Astrocyte of the cerebellum (primary cell): Measurements from ENCODE around the gene TLX3.

ENCODE experiments used
- DNase-seq: peaks from one replicate; pipeline ENCODE4 v3.0.0-alpha.2; 2011; ENCODE audit warnings: low read depth
- H3K4me3 ChIP-seq: 2 replicates; pipeline ENCODE4 v1.5.1; 2011; ENCODE audit warnings: mild to moderate bottlenecking, low read depth, low read length, moderate library complexity
- CTCF ChIP-seq: IDR thresholded peaks from 2 replicates; pipeline ENCODE4 v1.5.1; 2012; ENCODE audit warnings: low read length, low read depth, moderate library complexity, mild to moderate bottlenecking; ENCODE audit errors: missing control alignments
- in situ Hi-C: cut with HindIII; loops from 2 replicates; pipeline ENCODE4 v1.10.0; 2017; ENCODE audit warnings: low sequenced_read_pairs

TLX3 gene

GRCh38 chr5:171308453-171309275 is at the start of gene TLX3:
TLX3 (plus strand) TSS chr5:171309248; CDS start chr5:171309366, 118 bp downstream.
- no peak for TF ChIP-seq CTCF
- no peak within 1 kb of the TSS for H3K4me3 ChIP-seq
- in situ Hi-C loops = no loop called here
- no peak for DNase-seq

- H3K4me3 ChIP-seq = no peak overlapping the region
- DNase-seq = no peak
- no peak for TF ChIP-seq CTCF
- in situ Hi-C loops = no loop called here
These were observed 47.7 kb upstream of the TLX3 start for GRCh38 chr5:171261361-171261760.

- DNase-seq = no peak
- in situ Hi-C loops = no loop called here
- TF ChIP-seq CTCF = no peak
- H3K4me3 ChIP-seq = no peak overlapping the region
These were observed 47.1 kb upstream of the TLX3 start for GRCh38 chr5:171261904-171262303.

GRCh38 chr5:171263181-171263580 is 45.9 kb upstream of the TLX3 start:
- in situ Hi-C loops = no loop called here
- no peak for DNase-seq
- TF ChIP-seq CTCF = no peak
- no peak overlapping the region for H3K4me3 ChIP-seq

GRCh38 chr5:171264843-171265242 is 44.2 kb upstream of the TLX3 start:
- DNase-seq = no peak
- no peak for TF ChIP-seq CTCF
- in situ Hi-C loops = no loop called here
- H3K4me3 ChIP-seq = no peak overlapping the region

GRCh38 chr5:171268700-171269620 is 40.1 kb upstream of the TLX3 start:
- no peak overlapping the region for H3K4me3 ChIP-seq
- TF ChIP-seq CTCF = no peak
- in situ Hi-C loops = no loop called here
- DNase-seq = no peak
